ENCODE measurements around the gene GOPC. TPM values are rescaled to one million over a fixed set of nuclear protein-coding genes. Genes with fewer than 3 reads are reported as not detected.
"Not testable (repeated sequence)": the region's sequence is repeated elsewhere in the genome, so short reads cannot be mapped to it uniquely, and the experiment has no call there.

Gene GOPC
- total RNA-seq (10 to 100 TPM; 11.5 to 18.2 (median 15.6) TPM), polyA plus RNA-seq (10 to 100 TPM in 1 of 3 donors, 1 to 10 TPM in 2; 8.7 to 16.0 (median 9.6) TPM)
- long read RNA-seq, donor 1, full-length matches to known transcripts: 14 of 17 reads
- long read RNA-seq, donor 1, partial matches to known transcripts: 2 of 17 reads
- long read RNA-seq, donor 1, other reads (novel, unspliced or antisense): 1 of 17 reads
- long read RNA-seq, donor 2, full-length matches to known transcripts: 20 of 36 reads
- long read RNA-seq, donor 2, partial matches to known transcripts: 13 of 36 reads
- long read RNA-seq, donor 2, other reads (novel, unspliced or antisense): 3 of 36 reads

GRCh38 chr6:117602151-117602898, at the start of gene GOPC:
TSS of gene GOPC (minus strand) at chr6:117602511. CDS start at chr6:117602288, 223 bp downstream.
- TF ChIP-seq CTCF (IDR thresholded peaks at IDR 0.05): no peak
- peak within 1 kb of the TSS; percentile 96 for H3K27ac ChIP-seq
- peaks cover 0 to 6% of the 10 kb centered on the region in 2 donors for H3K36me3 ChIP-seq (ENCODE audit: insufficient read depth in 1 of 2, low read depth in 1 of 2)
- ATAC-seq: peak; percentile 99
- intact Hi-C loops (cut with DNase I): loop anchor here in 1 of 2 donors (5.0 to 10.0 kb wide), 3 partner anchors 45 to 638 kb away; partner anchors contain the start of gene DCBLD1
- 0 to 1% (median 0%) methylated on average over 56 to 60 of the region's 60 CpGs for WGBS, 3 donors
- H3K9me3 ChIP-seq: no peaks in the 10 kb centered on the region
- peak within 1 kb of the TSS; percentile 89 for H3K4me3 ChIP-seq
- H3K4me1 ChIP-seq: peaks cover 28% of the 10 kb centered on the region
- DNase-seq: peak; percentile 95 to 98
- H3K27me3 ChIP-seq (ENCODE audit: insufficient read depth in 3 of 3, low read length in 2 of 3): no peaks in the 10 kb centered on the region

- intact Hi-C loops (cut with DNase I); ATAC-seq; DNase-seq; H3K9me3 ChIP-seq; H3K36me3 ChIP-seq (ENCODE audit: insufficient read depth in 1 of 2, low read depth in 1 of 2); H3K27ac ChIP-seq; H3K4me3 ChIP-seq; H3K27me3 ChIP-seq (ENCODE audit: insufficient read depth in 3 of 3, low read length in 2 of 3); H3K4me1 ChIP-seq: not testable (repeated sequence)
- WGBS, 3 donors: 74 to 88% (median 77%) methylated on average over 3 of the region's 3 CpGs
Observed at GRCh38 chr6:117651984-117652383, 49.7 kb upstream of the GOPC start.

GRCh38 chr6:117642976-117643375, 40.7 kb upstream of the GOPC start:
- 87 to 93% (median 92%) methylated on average over 2 of the region's 2 CpGs for WGBS, 3 donors
- Histone ChIP-seq H3K9me3 (peaks cover 5% of the 10 kb centered on the region), H3K36me3 (ENCODE audit: insufficient read depth in 1 of 2, low read depth in 1 of 2) (peaks cover 0 to 2% of the 10 kb centered on the region in 2 donors), H3K27me3 (ENCODE audit: insufficient read depth in 3 of 3, low read length in 2 of 3) (no peaks in the 10 kb centered on the region), H3K27ac (no peak overlapping the region), H3K4me3 (no peak overlapping the region), H3K4me1 (no peaks in the 10 kb centered on the region)
- no peak for TF ChIP-seq CTCF (IDR thresholded peaks at IDR 0.05)
- intact Hi-C loops (cut with DNase I): no loop called here
- DNase-seq (no peak), ATAC-seq (no peak)

- Histone ChIP-seq H3K9me3 (peaks cover 5% of the 10 kb centered on the region), H3K27me3 (ENCODE audit: insufficient read depth in 3 of 3, low read length in 2 of 3) (no peaks in the 10 kb centered on the region), H3K4me1 (no peaks in the 10 kb centered on the region), H3K36me3 (ENCODE audit: insufficient read depth in 1 of 2, low read depth in 1 of 2) (no peaks in the 10 kb centered on the region), H3K4me3 (no peak overlapping the region), H3K27ac (no peak overlapping the region)
- no peak for TF ChIP-seq CTCF (IDR thresholded peaks at IDR 0.05)
- ATAC-seq: no peak
- intact Hi-C loops (cut with DNase I): no loop called here
- 73 to 92% (median 83%) methylated on average over 1 of the region's 1 CpG for WGBS, 3 donors
- DNase-seq: no peak
Observed at GRCh38 chr6:117637770-117638169, 35.5 kb upstream of the GOPC start.

- Histone ChIP-seq H3K4me1 (no peaks in the 10 kb centered on the region), H3K27ac (no peak overlapping the region), H3K4me3 (no peak overlapping the region), H3K9me3 (peaks cover 4% of the 10 kb centered on the region), H3K27me3 (ENCODE audit: insufficient read depth in 3 of 3, low read length in 2 of 3) (no peaks in the 10 kb centered on the region), H3K36me3 (ENCODE audit: insufficient read depth in 1 of 2, low read depth in 1 of 2) (no peaks in the 10 kb centered on the region)
- intact Hi-C loops (cut with DNase I): no loop called here
- TF ChIP-seq CTCF (IDR thresholded peaks at IDR 0.05): no peak
- DNase-seq (no peak), ATAC-seq (no peak)
- 53 to 74% (median 72%) methylated on average over 1 of the region's 1 CpG for WGBS, 3 donors
Observed at GRCh38 chr6:117629119-117629660, 26.9 kb upstream of the GOPC start.

All from psoas muscle (tissue), 8 donors.